Fibroblast of lung (primary cell): ENCODE data around the gene KDM8. TPM values are rescaled to one million over a fixed set of nuclear protein-coding genes. Genes with fewer than 3 reads are reported as not detected.

Source experiments
- DNase-seq, 2 donors: peaks; one replicate each; pipeline versions ENCODE4 v3.0.0 to v3.0.0-alpha.2; 2010; ENCODE audit warnings: low read depth in 2 of 2
- H2AFZ ChIP-seq: 2 replicates; pipeline ENCODE4 v1.5.1; 2012; ENCODE audit warnings: low read length, control low read depth, inconsistent platforms
- H3K27ac ChIP-seq: 2 replicates; pipeline ENCODE4 v1.5.1; 2011; ENCODE audit warnings: low read length, control low read depth; ENCODE audit not compliant: insufficient read depth
- H3K27me3 ChIP-seq: 2 replicates; pipeline ENCODE4 v1.5.1; 2011; ENCODE audit warnings: mild to moderate bottlenecking, low read length; ENCODE audit not compliant: control insufficient read depth, insufficient read depth
- H3K36me3 ChIP-seq: 2 replicates; pipeline ENCODE4 v1.5.1; 2011; ENCODE audit warnings: low read length; ENCODE audit not compliant: control insufficient read depth, insufficient read depth
- H3K4me1 ChIP-seq: 2 replicates; pipeline ENCODE4 v1.5.1; 2011; ENCODE audit warnings: low read length; ENCODE audit not compliant: control insufficient read depth, insufficient read depth; ENCODE audit errors: extremely low read depth
- H3K4me2 ChIP-seq: 2 replicates; pipeline ENCODE4 v1.5.1; 2011; ENCODE audit warnings: low read length, control low read depth; ENCODE audit not compliant: insufficient read depth; ENCODE audit errors: extremely low read depth
- H3K4me3 ChIP-seq, 4 experiments: fragments of 200-600 bp in 1 of 4; sonication (generic) in 1 of 4; replicated peaks in 1 of 4; 2 replicates each; pipeline ENCODE4 v1.5.1; 2011 to 2016; ENCODE audit warnings: low read length in 4 of 4, low read depth in 3 of 4, mild to moderate bottlenecking in 3 of 4, control low read depth in 2 of 4, inconsistent platforms in 1 of 4, mixed read lengths in 1 of 4; ENCODE audit not compliant: insufficient read depth in 1 of 4; ENCODE audit errors: control extremely low read depth in 1 of 4
- H3K79me2 ChIP-seq: 2 replicates; pipeline ENCODE4 v1.5.1; 2012; ENCODE audit warnings: mild to moderate bottlenecking, low read length, inconsistent platforms; ENCODE audit not compliant: control insufficient read depth, insufficient read depth
- H3K9ac ChIP-seq: 2 replicates; pipeline ENCODE4 v1.5.1; 2011; ENCODE audit warnings: mild to moderate bottlenecking, low read length, control low read depth; ENCODE audit not compliant: insufficient read depth
- H3K9me3 ChIP-seq: 2 replicates; pipeline ENCODE4 v1.5.1; 2012; ENCODE audit warnings: low read depth, low read length; ENCODE audit not compliant: control insufficient read depth, insufficient read depth
- H4K20me1 ChIP-seq: 2 replicates; pipeline ENCODE4 v1.5.1; 2011; ENCODE audit warnings: low read length; ENCODE audit not compliant: control insufficient read depth, insufficient read depth; ENCODE audit errors: extremely low read depth
- EZH2 ChIP-seq: IDR thresholded peaks from 2 replicates; pipeline ENCODE4 v1.5.1; 2012; ENCODE audit warnings: low read length, control low read depth, mild to moderate bottlenecking; ENCODE audit errors: missing control alignments
- polyA plus RNA-seq, 2 donors: library from polyadenylated mRNA; depleted of rRNA in 1 of 2; stranded (reverse) in 1 of 2; unstranded in 1 of 2; fragments of >200 nt; gene quantifications; 2 replicates each; pipeline ENCODE4 v1.2.1, GENCODE V29; 2011 to 2012; ENCODE audit warnings: missing spikeins in 1 of 2
- total RNA-seq: library from RNA; depleted of rRNA; stranded (reverse); fragments of >200 nt; gene quantifications from 2 replicates; pipeline ENCODE4 v1.2.1, GENCODE V29; 2014
- TF ChIP-seq, protein P1 (sequence below), 2 donors: IDR thresholded peaks in 1 of 2; conservative IDR thresholded peaks in 1 of 2; 1 replicate in 1 of 2; 2 replicates in 1 of 2; pipeline ENCODE4 v1.5.1; 2011 to 2012; ENCODE audit warnings: low read length in 2 of 2, control low read depth in 1 of 2, inconsistent platforms in 1 of 2, low read depth in 1 of 2, mild to moderate bottlenecking in 1 of 2

KDM8 gene
- total and polyA plus RNA-seq, 2 donors (not counting 1 experiment from before 2014, with no cell fraction given) = 2.0 to 3.6 TPM

DNA sequence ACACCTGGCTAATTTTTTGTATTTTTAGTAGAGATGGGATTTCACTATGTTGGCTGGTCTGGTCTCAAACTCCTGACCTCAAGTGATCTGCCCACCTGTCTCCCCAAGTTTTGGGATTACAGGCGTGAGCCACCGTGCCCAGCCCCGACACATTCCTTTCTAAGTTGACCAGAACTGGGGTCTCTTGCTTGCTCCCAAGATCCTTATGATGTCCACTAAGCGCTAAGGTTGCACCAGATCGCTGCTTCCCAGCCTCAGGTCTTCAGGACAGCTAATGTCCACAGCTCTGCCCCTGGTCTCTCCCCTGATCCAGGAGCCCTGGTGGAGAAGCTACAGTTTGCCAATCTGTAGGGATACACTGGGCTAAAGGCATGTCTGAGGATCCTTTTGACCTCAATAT, 35.7 kb downstream of the KDM8 start:
- Histone ChIP-seq H3K79me2 (peaks cover 5% of the 10 kb centered on the region), H3K4me3 (no peak overlapping the region), H2AFZ (no peak overlapping the region), H3K4me2 (no peak overlapping the region), H3K9me3 (no peaks in the 10 kb centered on the region), H3K9ac (no peak overlapping the region), H3K36me3 (no peaks in the 10 kb centered on the region), H3K4me1 (peaks cover 43% of the 10 kb centered on the region), H4K20me1 (no peaks in the 10 kb centered on the region), H3K27ac (no peak overlapping the region), H3K27me3 (no peaks in the 10 kb centered on the region)
- TF ChIP-seq, protein P1, sequence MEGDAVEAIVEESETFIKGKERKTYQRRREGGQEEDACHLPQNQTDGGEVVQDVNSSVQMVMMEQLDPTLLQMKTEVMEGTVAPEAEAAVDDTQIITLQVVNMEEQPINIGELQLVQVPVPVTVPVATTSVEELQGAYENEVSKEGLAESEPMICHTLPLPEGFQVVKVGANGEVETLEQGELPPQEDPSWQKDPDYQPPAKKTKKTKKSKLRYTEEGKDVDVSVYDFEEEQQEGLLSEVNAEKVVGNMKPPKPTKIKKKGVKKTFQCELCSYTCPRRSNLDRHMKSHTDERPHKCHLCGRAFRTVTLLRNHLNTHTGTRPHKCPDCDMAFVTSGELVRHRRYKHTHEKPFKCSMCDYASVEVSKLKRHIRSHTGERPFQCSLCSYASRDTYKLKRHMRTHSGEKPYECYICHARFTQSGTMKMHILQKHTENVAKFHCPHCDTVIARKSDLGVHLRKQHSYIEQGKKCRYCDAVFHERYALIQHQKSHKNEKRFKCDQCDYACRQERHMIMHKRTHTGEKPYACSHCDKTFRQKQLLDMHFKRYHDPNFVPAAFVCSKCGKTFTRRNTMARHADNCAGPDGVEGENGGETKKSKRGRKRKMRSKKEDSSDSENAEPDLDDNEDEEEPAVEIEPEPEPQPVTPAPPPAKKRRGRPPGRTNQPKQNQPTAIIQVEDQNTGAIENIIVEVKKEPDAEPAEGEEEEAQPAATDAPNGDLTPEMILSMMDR (conservative IDR thresholded peaks at IDR 0.05 in 1 of 2, IDR thresholded peaks at IDR 0.05 in 1 of 2; ENCODE audit: low read depth in 1 of 2, low read length in 2 of 2) = no peak
- no peak for DNase-seq

DNA sequence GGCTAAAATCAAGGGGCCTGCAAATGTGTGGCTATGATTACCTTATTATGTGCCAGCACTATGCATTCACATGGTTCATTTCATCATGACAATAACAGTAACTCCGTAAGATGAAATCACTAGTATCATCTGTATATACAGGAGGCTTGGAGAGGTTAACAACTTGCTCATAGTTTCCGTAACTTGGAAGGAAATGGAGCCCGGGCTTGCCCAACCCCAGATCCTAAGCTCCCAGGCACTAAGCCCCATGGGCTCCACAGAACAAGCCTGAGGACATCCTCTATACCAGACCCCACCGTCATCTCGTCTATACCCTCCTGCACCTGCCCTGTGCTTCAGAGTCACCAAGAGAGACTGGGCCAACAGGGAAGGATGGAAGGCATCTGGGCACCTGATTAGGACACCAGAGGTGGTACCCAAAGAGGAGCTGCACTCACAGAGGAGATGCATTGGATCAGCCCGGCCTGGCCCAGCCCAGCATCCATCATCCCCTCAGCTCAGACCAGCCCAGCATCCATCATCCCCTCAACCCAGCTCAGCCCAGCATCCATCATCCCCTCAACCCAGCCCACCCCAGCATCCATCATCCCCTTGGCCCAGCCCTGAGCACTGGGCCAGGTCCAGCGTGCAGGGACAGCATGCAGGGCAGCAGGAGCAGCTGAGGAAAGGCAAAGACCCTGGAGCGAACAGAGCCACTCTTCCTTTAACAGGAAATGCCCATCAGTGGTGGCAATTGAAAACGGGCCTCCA, 36.8 kb downstream of the KDM8 start:
- no peak overlapping the region for H3K9ac ChIP-seq
- no peaks in the 10 kb centered on the region for H3K9me3 ChIP-seq
- no peaks in the 10 kb centered on the region for H3K36me3 ChIP-seq
- H3K4me3 ChIP-seq = no peak overlapping the region
- peaks cover 52% of the 10 kb centered on the region for H3K4me1 ChIP-seq
- no peaks in the 10 kb centered on the region for H3K27me3 ChIP-seq
- no peaks in the 10 kb centered on the region for H4K20me1 ChIP-seq
- peaks cover 7% of the 10 kb centered on the region for H3K79me2 ChIP-seq
- TF ChIP-seq, protein P1 (conservative IDR thresholded peaks at IDR 0.05 in 1 of 2, IDR thresholded peaks at IDR 0.05 in 1 of 2; ENCODE audit: low read depth in 1 of 2, low read length in 2 of 2) = no peak
- H3K4me2 ChIP-seq = no peak overlapping the region
- H3K27ac ChIP-seq = no peak overlapping the region
- no peak overlapping the region for H2AFZ ChIP-seq
- DNase-seq = no peak

DNA sequence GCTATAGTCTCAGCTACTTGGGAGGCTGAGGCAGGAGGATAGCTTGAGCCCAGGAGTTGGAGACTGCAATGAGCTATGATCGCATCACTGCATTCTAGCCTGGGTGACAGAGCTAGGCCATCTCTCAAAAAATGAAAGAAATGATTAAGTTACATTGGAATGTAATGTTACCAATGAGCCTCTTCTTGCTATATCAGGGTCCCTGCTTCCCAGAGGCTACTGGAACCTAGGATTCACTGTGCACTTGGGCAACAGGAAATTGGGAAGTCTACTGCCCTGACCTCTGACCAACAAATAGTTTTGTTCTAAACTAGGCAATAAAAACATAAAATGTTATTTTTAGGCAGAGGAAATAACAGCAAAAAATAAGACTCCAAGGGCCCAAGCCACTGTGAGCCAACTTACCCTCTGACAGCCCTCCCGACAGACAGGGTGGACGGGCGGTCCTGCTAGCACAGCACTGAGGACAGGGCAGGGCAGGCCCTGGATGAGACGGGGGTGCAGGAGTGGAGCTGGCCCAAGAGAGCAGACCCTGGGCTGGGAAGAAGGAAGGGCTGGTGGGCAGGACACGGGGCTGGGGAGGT, 37.7 kb downstream of the KDM8 start:
- Histone ChIP-seq H3K9ac (peak overlapping the region; percentile 11), H3K36me3 (no peaks in the 10 kb centered on the region), H2AFZ (no peak overlapping the region), H4K20me1 (no peaks in the 10 kb centered on the region), H3K4me3 (no peak overlapping the region), H3K4me1 (peaks cover 51% of the 10 kb centered on the region), H3K9me3 (no peaks in the 10 kb centered on the region), H3K79me2 (peaks cover 7% of the 10 kb centered on the region), H3K27me3 (no peaks in the 10 kb centered on the region), H3K27ac (peak overlapping the region; percentile 78), H3K4me2 (no peak overlapping the region)
- no peak for TF ChIP-seq EZH2
- TF ChIP-seq, protein P1 (conservative IDR thresholded peaks at IDR 0.05 in 1 of 2, IDR thresholded peaks at IDR 0.05 in 1 of 2; ENCODE audit: low read depth in 1 of 2, low read length in 2 of 2) = no peak
- DNase-seq = peak; percentile 66 to 74
